ENCODE results near the gene PPM1D.
"Not testable (repeated sequence)": the region's sequence is repeated elsewhere in the genome, so short reads cannot be mapped to it uniquely, and the experiment has no call there.

PPM1D gene

DNA sequence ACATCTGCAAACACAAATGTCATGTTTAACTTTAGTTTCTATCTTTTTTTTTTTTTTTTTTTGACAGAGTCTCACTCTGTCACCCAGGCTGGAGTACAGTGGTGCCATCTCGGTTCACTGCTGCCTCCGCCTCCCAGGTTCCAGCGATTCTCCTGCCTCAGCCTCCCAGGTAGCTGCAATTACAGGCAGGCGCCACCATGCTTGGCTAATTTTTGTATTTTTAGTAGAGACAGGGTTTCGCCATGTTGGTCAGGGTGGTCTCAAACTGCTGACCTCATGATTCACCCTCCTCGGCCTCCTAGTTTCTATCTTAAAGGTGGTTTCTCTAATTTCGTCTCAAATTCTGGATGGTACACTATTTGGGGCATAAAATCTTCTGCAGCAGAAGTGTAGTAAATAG lies 5.8 kb upstream of the PPM1D start:
- not testable (repeated sequence) for DNase-seq

DNA sequence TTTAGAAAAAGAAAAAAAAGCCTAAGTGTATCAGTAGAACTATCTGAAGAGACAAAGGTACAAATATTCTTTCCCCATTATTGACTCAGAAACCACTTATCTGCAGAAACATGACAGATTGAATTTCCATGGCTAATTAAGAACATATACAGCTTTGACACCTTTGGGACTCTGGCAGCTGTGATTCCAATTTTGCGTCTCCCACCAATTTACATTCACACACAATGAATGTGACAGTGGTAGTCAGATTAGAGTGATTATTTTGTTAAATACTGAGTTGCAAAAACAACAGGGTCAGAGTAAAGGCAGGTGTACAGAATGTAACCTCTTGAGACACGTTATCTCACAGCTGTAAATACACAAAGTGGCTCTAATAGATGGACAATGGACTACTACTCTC lies 5.3 kb upstream of the PPM1D start:
- DNase-seq: no peak

DNA sequence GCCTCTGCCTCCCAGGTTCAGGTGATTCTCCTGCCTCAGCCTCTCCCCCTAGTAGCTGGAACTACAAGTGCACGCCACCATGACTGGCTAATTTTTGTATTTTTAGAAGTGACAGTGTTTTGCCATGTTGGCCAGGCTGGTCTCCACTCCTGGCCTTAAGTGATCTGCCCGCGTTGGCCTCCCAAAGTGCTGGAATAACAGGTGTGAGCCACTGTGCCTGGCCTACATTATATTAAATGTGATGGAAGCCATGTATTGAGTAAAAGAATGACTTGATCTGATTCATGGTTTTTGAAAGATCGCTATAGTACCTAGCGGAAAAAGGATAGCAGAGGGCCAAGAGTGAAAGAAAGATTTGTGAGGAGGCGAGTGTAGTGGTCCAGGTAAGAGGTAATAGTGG lies 2.7 kb upstream of the PPM1D start:
- DNase-seq: no peak

DNA sequence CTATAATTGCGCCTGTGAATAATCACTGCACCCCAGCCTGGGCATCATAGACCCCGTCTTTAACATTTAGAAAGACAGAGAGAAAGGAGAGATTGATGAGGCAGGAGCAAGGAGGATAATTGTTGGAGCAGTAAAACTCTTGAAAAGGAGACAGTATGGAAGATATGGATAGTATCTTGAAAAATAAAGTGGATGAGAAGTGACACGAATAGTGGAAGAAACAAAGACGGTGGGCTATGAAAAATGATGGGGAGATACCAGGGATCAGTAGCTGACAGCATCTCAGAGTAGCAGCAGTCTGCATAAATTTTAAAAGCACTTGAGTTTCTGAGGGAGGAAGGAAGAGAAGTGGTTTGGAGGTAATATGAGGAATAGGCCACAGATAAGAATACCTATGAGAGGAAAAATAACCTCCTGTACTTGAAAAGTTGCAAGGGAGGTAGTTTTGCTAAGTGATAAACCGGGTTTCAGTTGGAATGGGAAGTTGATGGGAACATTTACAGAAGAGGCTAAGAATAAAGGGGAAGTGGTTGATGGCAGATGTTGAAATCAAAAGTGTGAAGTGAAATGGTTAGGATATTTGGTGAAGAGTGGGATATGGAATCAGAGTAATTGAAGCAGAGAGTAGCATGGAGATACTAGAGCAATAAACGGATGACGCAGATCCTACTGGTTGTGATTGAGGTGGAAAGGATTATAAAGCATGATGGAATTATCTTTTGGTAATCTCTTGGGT lies 1.8 kb upstream of the PPM1D start:
- peak; percentile 56 to 83 (median 77) for DNase-seq

- DNase-seq: peak in 1 of 3 donors; percentile 20
These were observed 773 bp upstream of the PPM1D start for GRCh38 chr17:60599220-60599619.

GRCh38 chr17:60600490-60601446 lies 775 bp downstream of the PPM1D start:
- DNase-seq: peak; percentile 87 to 90 (median 90)

GRCh38 chr17:60601447-60602384 lies 1.7 kb downstream of the PPM1D start:
- peak; percentile 72 to 81 (median 81) for DNase-seq

DNA sequence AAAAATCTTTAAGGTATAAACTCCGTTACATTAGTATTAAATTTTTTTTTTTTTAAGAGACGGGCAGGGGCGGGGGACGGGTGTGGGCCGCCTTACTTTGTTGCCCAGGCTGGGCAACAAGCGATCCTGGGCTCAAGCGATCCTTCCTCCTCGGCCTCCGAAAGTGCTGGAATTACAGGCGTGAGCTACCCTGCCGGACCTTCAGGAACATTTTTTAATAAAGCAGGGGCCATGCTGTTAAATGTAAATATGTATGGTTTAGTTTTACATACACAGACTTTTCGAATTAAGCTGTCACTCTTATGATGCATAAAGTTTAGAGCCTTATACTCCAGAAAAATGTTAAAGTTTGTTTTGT lies 2.4 kb downstream of the PPM1D start:
- peak in 1 of 3 donors; percentile 29 for DNase-seq

- DNase-seq: no peak
These were observed 2.9 kb downstream of the PPM1D start for GRCh38 chr17:60602871-60603270.

GRCh38 chr17:60603477-60603876 lies 3.5 kb downstream of the PPM1D start:
- DNase-seq: not testable (repeated sequence)

- no peak for DNase-seq
These were observed 4.8 kb downstream of the PPM1D start for GRCh38 chr17:60604686-60605334.

DNA sequence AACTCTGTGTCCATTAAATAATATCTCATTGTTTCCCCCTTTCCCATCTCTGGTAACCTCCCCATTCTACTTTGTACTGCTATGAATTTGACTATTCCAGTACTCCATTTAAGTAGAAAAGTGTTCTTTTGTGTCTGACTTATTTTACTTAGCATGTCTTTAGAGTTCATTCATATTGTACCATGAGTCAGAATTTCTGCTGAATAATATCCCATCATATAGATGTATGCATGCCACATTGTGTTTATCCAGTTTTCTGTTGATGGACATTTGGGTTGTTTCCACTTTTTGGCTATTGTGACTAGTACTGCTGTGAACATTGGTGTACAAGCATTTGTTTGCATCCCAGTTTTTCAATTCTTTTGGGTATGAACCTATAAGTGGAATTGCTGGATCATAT lies 6.0 kb downstream of the PPM1D start:
- no peak for DNase-seq

GRCh38 chr17:60610473-60610872 lies 10.5 kb downstream of the PPM1D start:
- no peak for DNase-seq

- DNase-seq: not testable (repeated sequence)
These were observed 11.3 kb downstream of the PPM1D start for GRCh38 chr17:60611321-60611720.

DNA sequence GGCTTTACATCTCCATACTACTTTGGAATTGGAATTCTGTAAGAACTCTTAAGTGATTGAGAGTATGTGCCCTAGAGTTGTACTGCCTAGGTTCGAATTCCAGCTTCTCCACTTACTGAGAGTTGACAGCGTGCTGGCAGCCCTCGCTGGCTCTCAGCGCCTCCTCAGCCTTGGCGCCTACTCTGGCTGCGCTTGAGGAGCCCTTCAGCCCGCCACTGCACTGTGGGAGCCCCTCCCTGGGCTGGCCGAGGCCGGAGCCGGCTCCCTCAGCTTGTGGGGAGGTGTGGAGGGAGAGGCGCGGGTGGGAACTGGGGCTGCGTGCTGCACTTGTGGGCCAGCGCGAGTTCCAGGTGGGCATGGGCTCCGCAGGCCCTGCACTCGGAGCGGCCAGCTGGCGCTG lies 13.3 kb downstream of the PPM1D start:
- no peak for DNase-seq

DNA sequence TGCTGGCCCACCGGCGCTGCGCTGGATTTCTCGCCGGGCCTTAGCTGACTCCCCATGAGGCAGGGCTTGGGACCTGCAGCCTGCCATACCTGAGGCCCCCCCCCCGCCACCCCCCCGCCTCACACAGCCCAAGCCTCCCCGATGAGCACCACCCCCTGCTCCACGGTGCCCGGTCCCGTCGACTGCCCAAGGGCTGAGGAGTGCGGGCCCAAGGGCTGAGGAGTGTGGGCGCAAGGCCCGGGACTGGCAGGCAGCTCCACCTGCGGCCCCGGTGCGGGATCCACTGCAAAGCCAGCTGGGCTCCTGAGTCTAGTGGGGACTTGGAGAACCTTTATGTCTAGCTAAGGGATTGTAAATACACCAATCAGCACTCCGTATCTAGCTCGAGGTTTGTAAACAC lies 13.8 kb downstream of the PPM1D start:
- DNase-seq: not testable (repeated sequence)

GRCh38 chr17:60614247-60614646 lies 14.3 kb downstream of the PPM1D start:
- DNase-seq: not testable (repeated sequence)

GRCh38 chr17:60615108-60615507 lies 15.1 kb downstream of the PPM1D start:
- no peak for DNase-seq

- DNase-seq: no peak
These were observed 15.8 kb downstream of the PPM1D start for GRCh38 chr17:60615840-60616239.

- DNase-seq: no peak
These were observed 18.1 kb downstream of the PPM1D start for GRCh38 chr17:60618080-60618479.

DNA sequence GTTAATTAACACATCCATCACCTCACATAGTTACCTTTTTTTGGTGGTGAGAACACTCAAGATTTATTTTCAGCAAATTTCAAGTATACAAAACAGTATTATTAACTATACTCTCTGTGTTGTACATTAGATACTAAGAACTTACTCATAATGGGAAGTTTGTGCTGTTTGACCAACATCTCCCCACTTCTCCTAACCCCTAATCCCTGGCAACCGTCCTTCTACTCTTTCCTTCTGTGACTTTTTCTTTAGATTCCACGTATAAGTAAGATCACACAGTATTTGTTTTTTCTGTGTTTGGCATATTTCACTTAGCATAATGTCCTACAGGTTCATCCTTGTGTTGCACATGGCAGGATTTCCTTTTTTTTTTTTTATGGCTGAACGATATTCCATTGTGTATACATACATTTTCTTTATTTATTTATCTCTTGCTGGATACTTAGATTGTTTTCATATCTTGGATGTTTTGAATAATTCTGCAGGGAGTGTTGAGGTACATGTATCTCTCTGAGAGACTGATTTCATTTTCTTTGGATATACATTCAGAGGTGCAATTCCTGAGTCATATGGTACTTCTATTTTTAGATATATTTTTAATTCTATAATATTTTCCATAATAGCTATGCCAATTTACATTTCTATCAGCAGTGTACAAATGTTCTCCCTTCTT lies 19.0 kb downstream of the PPM1D start:
- no peak for DNase-seq

GRCh38 chr17:60622961-60623360 lies 23.0 kb downstream of the PPM1D start:
- no peak for DNase-seq
